Hematopoietic multipotent progenitor cell treated with erythropoietin and hydrocortisone succinate and interleukin-3 and kit ligand, for 6 days (in vitro differentiated cells): ENCODE measurements around the gene PCCA.
"Not testable (repeated sequence)": the region's sequence is repeated elsewhere in the genome, so short reads cannot be mapped to it uniquely, and the experiment has no call there.

ENCODE experiments used
- DNase-seq: peaks from one replicate; pipeline ENCODE4 v3.0.0-alpha.2; 2015

PCCA gene

GRCh38 chr13:100561599-100562204 lies 472.8 kb downstream of the PCCA start:
- no peak for DNase-seq

GRCh38 chr13:100563779-100564178 lies 474.9 kb downstream of the PCCA start:
- no peak for DNase-seq

GRCh38 chr13:100564444-100565223 lies 475.7 kb downstream of the PCCA start:
- DNase-seq = no peak

DNA sequence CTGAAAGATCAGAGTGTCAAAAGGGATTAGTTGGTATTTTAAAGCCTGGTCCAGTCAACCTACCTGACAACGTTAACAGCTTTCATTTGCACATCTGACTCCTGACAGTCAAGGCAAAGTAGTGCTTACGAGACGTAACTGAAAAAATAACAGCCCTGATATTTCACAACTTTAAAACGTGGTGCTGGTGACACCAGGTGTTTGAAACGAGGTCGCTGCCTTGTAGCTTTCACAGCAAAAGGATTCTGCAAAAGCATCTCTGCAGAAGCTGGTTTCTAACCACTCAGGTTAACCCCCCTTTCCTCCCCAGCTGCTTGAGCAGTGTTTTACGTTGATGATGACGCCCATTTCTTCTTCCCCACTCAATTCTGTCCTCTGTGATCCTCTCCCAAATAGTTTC lies 476.4 kb downstream of the PCCA start:
- DNase-seq = no peak

GRCh38 chr13:100566543-100566942 lies 477.6 kb downstream of the PCCA start:
- DNase-seq = no peak

GRCh38 chr13:100573121-100573520 lies 484.2 kb downstream of the PCCA start:
- peak; percentile 92 for DNase-seq

DNA sequence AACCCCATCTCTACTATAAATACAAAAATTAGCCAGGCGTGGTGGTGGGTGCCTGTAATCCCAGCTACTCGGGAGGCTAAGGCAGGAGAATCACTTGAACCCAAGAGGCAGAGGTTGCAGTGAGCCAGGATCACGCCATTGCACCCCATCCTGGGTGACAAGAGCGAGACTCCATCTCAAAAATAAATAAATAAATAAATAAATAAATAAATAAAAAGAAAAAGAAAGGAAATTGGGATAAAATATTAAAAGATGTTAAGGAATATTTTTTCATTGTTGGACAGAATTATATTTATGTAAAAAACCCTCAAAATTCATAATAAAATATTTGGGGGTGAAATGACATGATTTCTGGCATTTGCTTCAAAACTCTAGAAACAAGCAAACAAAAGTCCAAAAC lies 488.3 kb downstream of the PCCA start:
- not testable (repeated sequence) for DNase-seq
